ENCODE results near the gene SCGN.

SCGN gene

GRCh38 chr6:25641377-25641776 lies 10.6 kb upstream of the SCGN start:
- no peak for DNase-seq

GRCh38 chr6:25641940-25642666 lies 9.9 kb upstream of the SCGN start:
- no peak for DNase-seq

GRCh38 chr6:25642667-25643328 lies 9.2 kb upstream of the SCGN start:
- no peak for DNase-seq

- no peak for DNase-seq
Observed at GRCh38 chr6:25645916-25646315, 6.1 kb upstream of the SCGN start.

- DNase-seq: no peak
Observed at GRCh38 chr6:25649611-25650010, 2.4 kb upstream of the SCGN start.

- no peak for DNase-seq
Observed at GRCh38 chr6:25655723-25656122, 3.7 kb downstream of the SCGN start.

- DNase-seq: no peak
Observed at GRCh38 chr6:25659633-25660368, 7.8 kb downstream of the SCGN start.

GRCh38 chr6:25660512-25660911 lies 8.5 kb downstream of the SCGN start:
- DNase-seq: no peak

- DNase-seq: no peak
Observed at GRCh38 chr6:25661129-25661779, 9.2 kb downstream of the SCGN start.

GRCh38 chr6:25665455-25665854 lies 13.4 kb downstream of the SCGN start:
- no peak for DNase-seq

GRCh38 chr6:25669413-25669812 lies 17.4 kb downstream of the SCGN start:
- DNase-seq: no peak

GRCh38 chr6:25670208-25670607 lies 18.2 kb downstream of the SCGN start:
- DNase-seq: no peak

GRCh38 chr6:25670793-25671513 lies 18.9 kb downstream of the SCGN start:
- DNase-seq: no peak

GRCh38 chr6:25671652-25672051 lies 19.6 kb downstream of the SCGN start:
- DNase-seq: no peak

GRCh38 chr6:25675167-25675566 lies 23.2 kb downstream of the SCGN start:
- DNase-seq: no peak

- DNase-seq: no peak
Observed at GRCh38 chr6:25676775-25677174, 24.8 kb downstream of the SCGN start.

- DNase-seq: no peak
Observed at GRCh38 chr6:25681848-25682247, 29.8 kb downstream of the SCGN start.

GRCh38 chr6:25682324-25682723 lies 30.3 kb downstream of the SCGN start:
- no peak for DNase-seq

GRCh38 chr6:25684565-25684964 lies 32.5 kb downstream of the SCGN start:
- no peak for DNase-seq

- no peak for DNase-seq
Observed at GRCh38 chr6:25685251-25685650, 33.2 kb downstream of the SCGN start.

- DNase-seq: no peak
Observed at GRCh38 chr6:25685896-25686295, 33.9 kb downstream of the SCGN start.

- DNase-seq: no peak
Observed at GRCh38 chr6:25686856-25687255, 34.8 kb downstream of the SCGN start.

GRCh38 chr6:25689966-25690365 lies 38.0 kb downstream of the SCGN start:
- no peak for DNase-seq

All from CD4-positive, alpha-beta T cell treated with Interleukin-1 beta for 1 hour (primary cell).